Renal cortex interstitium (tissue), 11 donors: ENCODE measurements around the gene MATN4. TPM values are rescaled to one million over a fixed set of nuclear protein-coding genes. Genes with fewer than 3 reads are reported as not detected.

Experiments
- DNase-seq, 11 donors: peaks; one replicate each; pipeline ENCODE4 v3.0.0-alpha.2; 2013; ENCODE audit warnings: low read depth in 9 of 11, low spot score in 4 of 11; ENCODE audit errors: extremely low read depth in 1 of 11
- polyA plus RNA-seq, 3 donors: library from polyadenylated mRNA; unstranded; fragments of 120-200 nt; gene quantifications; one replicate each; pipeline ENCODE4 v1.2.1, GENCODE V29; 2013; ENCODE audit not compliant: insufficient read length in 3 of 3

MATN4 gene
- polyA plus RNA-seq, 3 donors: 0.17 to 0.55 (median 0.41) TPM

GRCh38 chr20:45342855-45343531 lies 34.9 kb upstream of the MATN4 start:
- DNase-seq: no peak

- DNase-seq: peak in 1 of 11 donors; percentile 72
Measured at GRCh38 chr20:45341939-45342854, 34.1 kb upstream of the MATN4 start.

GRCh38 chr20:45341579-45341938 lies 33.5 kb upstream of the MATN4 start:
- DNase-seq: no peak

DNA sequence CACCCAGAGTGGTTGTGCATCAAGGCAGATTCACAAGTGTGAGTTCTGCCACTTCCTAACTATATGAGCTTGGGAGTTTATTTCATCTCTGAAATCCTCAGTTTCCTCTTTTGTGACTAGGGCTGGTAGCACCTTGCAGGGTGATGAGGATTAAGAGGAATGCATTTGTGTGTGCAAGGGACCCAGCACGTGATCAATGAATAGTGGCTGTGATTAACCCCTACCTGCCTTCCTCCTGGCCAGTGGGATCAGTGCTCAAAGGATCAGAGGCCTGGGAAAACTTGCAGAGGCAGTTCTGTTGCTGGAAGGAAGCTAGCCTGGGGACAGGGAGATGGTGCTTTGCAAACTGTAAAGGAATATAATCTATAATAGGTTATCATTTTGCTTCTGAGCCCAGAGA lies 32.9 kb upstream of the MATN4 start:
- no peak for DNase-seq

- no peak for DNase-seq
Measured at GRCh38 chr20:45340236-45340847, 32.2 kb upstream of the MATN4 start.

DNA sequence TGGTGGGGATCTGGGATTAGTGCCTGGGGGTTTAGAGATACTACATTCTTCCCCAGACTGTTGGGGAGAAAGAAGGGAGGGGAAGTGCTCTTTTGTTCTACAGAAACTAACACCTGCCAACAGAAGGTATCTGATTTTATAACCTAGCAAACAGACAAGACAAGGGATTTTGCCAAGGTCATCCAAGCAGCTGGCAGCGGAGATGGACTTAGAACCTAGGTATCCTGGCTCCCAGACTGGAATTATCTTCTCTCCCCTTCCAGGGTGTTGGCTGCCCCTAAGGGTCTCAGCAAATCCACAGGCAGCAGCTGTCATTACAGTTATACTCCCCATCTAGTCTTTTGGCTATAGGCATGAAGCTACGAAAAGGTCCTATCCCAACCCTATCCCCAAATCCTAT lies 31.7 kb upstream of the MATN4 start:
- no peak for DNase-seq

DNA sequence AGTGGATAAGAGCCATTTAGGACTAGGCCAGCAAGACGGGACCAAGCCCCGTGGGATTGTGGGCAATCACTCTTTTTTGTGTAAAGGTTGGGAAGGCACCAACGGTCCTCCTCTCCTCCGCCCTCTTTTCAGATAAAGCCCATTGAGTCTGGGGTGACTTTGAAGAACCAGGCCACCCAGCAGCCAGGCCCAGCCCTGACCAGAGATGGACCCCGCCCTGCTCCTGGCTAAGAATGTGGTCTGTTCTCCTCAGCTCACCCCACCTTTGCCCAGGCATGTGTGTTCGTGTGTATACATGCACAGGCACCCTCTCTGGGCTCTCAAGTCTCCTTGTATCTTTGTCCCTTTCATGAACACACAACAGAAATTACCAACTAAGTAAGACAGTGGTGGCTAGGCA lies 31.0 kb upstream of the MATN4 start:
- DNase-seq: no peak

- no peak for DNase-seq
Measured at GRCh38 chr20:45338121-45339030, 30.3 kb upstream of the MATN4 start.

GRCh38 chr20:45337367-45338120 lies 29.4 kb upstream of the MATN4 start:
- DNase-seq: no peak

- DNase-seq: no peak
Measured at GRCh38 chr20:45336530-45337366, 28.6 kb upstream of the MATN4 start.

- no peak for DNase-seq
Measured at GRCh38 chr20:45330476-45330875, 22.4 kb upstream of the MATN4 start.

DNA sequence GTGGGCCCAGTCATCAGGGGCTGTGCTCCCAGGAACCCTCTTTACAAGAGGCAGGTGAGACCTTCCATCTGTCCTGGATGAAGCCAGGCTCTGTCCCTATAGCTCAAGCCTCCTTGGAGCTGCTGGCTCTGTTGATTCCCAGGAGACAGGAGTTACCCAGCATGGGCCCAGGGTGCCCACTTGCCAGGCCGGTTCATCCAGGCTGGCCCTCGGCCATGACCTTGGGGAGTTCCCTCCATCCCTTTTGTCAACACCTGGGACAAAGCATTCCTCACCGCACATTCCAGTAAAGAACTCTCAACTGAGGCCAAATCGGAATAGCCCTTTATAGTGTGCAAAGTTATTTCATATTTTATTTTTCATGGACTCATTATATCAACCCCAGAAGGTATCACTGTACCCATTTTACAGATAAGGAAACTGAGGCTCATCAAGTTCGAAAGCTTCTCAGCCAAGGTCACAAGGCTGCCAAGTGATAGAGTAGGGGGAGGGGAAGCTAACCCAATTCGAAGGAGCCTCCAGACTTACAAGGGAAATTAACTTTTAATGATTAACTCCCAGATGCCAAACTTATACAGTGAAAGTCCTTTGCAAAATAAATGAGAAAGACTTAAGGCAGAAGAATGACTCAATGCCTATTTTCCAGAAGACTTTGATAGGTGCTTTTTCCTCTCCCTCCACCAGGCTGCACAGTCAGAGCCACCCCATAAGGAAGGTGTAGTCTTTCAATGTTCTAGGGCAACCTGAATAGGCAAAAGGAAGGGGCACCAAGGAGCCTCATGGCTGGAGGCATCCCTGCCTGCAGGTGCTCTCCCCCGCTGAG lies 21.6 kb upstream of the MATN4 start:
- DNase-seq: no peak

DNA sequence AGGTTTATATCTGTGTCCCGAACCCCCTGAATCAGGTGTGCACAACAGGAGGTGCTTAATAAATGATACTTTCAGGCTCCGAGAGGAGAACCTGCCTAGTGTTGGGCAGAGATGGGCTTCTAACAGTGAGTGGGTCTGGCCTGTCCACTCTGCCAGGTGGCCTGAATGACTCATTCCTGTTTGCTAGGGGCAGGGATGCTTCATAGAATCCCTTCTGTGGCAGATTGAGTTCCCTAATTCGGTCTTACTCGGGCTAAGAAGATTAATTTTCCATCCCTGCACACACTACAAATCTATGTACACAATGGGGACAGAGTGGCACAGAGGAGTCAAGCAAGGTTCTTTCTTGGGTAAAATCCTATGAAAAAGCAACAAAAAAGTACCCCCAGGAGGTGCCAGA lies 20.4 kb upstream of the MATN4 start:
- DNase-seq: no peak

DNA sequence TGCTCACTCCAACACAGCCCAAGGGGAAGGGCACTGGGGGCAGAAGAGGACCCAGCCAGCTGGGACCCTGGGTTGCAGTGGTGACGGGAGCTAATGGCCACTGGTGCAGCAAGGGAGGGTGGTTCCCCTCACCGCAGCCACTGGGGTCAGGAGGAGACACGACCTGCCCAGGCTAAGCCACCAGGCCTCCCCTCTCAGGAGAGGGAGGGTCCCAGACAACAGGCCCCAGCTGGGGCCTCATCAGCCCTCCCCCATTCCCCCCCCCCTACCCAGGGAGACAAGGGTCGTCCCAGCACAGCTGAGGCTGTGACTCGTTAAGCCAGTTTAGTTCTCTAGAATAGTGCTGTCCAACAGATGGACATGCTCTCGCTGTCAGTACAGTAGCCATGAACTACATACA lies 17.3 kb upstream of the MATN4 start:
- DNase-seq: no peak

- no peak for DNase-seq
Measured at GRCh38 chr20:45323731-45324130, 15.6 kb upstream of the MATN4 start.

DNA sequence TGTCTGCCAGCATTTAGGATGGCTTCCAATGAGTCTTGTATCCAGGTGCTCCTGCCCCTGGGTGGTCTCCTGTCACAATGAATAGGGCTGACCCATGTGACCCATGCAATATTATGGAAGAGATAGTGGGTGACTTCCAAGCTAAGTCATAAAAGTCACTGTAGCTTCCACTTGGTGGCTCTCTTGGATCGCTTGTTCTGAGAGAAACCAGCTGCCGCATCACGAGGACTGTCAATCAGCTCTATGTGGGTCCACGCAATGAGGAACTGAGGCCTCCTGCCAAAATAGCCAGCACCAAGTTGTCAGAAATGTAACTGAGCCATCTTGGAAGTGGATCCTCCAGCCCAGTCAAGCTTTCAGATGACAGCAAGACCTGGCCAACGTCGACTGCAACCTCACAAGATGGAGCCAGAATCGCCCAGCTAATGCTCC lies 14.9 kb upstream of the MATN4 start:
- no peak for DNase-seq
